ENCODE measurements around the gene CD86.

CD86 gene

GRCh38 chr3:122169911-122170310, 114.7 kb downstream of the CD86 start:
- no peak for DNase-seq
